Measurements from ENCODE around the gene LRIG2. TPM values are rescaled to one million over a fixed set of nuclear protein-coding genes. Genes with fewer than 3 reads are reported as not detected.

LRIG2 gene
- total RNA-seq, 1 donor from 2014 or later = 14.5 TPM

DNA sequence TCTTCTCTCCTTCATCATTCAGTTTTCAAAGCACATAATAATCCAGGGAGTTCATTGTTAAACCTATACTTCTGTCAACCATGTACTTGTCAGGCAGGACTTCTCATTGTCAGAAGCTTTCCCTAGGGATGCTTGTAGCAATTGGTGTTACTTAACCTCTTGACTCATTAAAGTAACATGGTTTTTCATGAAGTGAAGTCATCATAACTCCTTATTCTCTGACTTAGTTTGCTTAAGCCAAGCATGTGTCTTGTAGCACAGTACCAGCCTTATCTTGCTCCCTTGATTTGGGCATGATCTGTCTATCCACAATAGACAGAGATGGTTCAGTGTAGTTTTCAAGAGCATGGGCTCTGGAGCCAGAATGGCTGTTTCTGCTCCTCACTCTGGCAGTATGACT is 45.3 kb downstream of the LRIG2 start:
- Mint-ChIP-seq H3K4me3 (ENCODE audit: low read depth) (no peak overlapping the region), H3K4me1 (ENCODE audit: low read depth) (no peaks in the 10 kb centered on the region), H3K27ac (no peak overlapping the region), H3K36me3 (ENCODE audit: low read depth) (peaks cover 74% of the 10 kb centered on the region), H3K27me3 (ENCODE audit: low read depth) (no peaks in the 10 kb centered on the region), H3K9me3 (no peaks in the 10 kb centered on the region)
- no peak for DNase-seq (ENCODE audit: low spot score)
- intact Hi-C loops (cut with micrococcal nuclease) = no loop called here

DNA sequence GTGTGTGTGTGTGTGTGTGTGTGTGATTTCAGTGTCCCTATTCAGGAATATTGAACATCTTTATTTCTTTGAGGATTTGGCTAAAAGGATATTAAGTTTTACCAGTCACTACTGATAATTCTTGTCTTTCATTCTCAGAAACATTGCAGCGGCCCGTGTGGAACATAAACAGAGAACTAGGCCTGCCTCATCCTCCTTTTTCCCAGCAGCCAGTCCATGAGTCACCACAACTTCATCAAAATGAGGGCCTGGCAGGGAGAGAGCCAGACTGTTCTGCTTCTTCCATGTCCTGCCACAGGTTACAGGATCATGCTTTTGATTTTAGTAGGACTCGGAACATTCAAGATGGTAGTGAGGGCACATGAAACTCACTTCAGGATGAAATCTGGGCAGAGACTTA is 50.7 kb downstream of the LRIG2 start:
- no peak for DNase-seq (ENCODE audit: low spot score)
- intact Hi-C loops (cut with micrococcal nuclease) = no loop called here
- Mint-ChIP-seq H3K4me3 (ENCODE audit: low read depth) (no peak overlapping the region), H3K9me3 (no peaks in the 10 kb centered on the region), H3K27me3 (ENCODE audit: low read depth) (no peaks in the 10 kb centered on the region), H3K27ac (no peak overlapping the region), H3K36me3 (ENCODE audit: low read depth) (peaks cover 74% of the 10 kb centered on the region), H3K4me1 (ENCODE audit: low read depth) (peaks cover 14% of the 10 kb centered on the region)

DNA sequence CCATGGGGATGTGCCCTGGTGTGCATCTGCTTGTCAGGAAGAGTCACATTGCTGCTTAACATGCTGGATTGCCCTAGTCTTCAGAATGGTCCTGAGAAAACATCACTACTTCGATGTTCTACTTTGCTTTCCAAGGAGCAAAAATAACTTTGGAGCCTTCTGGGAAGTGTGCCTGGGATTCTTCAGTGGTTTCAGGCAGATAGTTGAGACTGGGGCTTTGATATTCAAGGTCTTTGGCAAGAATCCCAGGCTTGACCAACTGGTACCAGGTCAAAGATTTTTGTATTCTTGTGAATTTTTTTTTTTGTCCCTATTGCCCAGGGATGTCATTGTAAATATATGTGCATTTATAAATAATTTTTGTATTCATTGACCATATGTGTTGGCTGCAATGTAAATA is 51.4 kb downstream of the LRIG2 start:
- no peak for DNase-seq (ENCODE audit: low spot score)
- H3K27ac Mint-ChIP-seq = no peak overlapping the region
- no peaks in the 10 kb centered on the region for H3K9me3 Mint-ChIP-seq
- no peaks in the 10 kb centered on the region for H3K27me3 Mint-ChIP-seq (ENCODE audit: low read depth)
- intact Hi-C loops (cut with micrococcal nuclease) = no loop called here
- H3K4me1 Mint-ChIP-seq (ENCODE audit: low read depth) = peaks cover 16% of the 10 kb centered on the region
- peaks cover 72% of the 10 kb centered on the region for H3K36me3 Mint-ChIP-seq (ENCODE audit: low read depth)
- H3K4me3 Mint-ChIP-seq (ENCODE audit: low read depth) = no peak overlapping the region

- Mint-ChIP-seq H3K27ac (no peak overlapping the region), H3K27me3 (ENCODE audit: low read depth) (no peaks in the 10 kb centered on the region), H3K9me3 (no peaks in the 10 kb centered on the region), H3K4me3 (ENCODE audit: low read depth) (no peak overlapping the region), H3K36me3 (ENCODE audit: low read depth) (peaks cover 76% of the 10 kb centered on the region), H3K4me1 (ENCODE audit: low read depth) (peaks cover 27% of the 10 kb centered on the region)
- DNase-seq (ENCODE audit: low spot score) = no peak
- intact Hi-C loops (cut with micrococcal nuclease) = no loop called here
Observed at GRCh38 chr1:113125517-113125916, 52.5 kb downstream of the LRIG2 start.

- H3K36me3 Mint-ChIP-seq (ENCODE audit: low read depth) = peaks cover 72% of the 10 kb centered on the region
- H3K4me1 Mint-ChIP-seq (ENCODE audit: low read depth) = peaks cover 28% of the 10 kb centered on the region
Observed at GRCh38 chr1:113126207-113126606, 53.2 kb downstream of the LRIG2 start.

GRCh38 chr1:113128116-113128515 is 55.1 kb downstream of the LRIG2 start:
- Mint-ChIP-seq H3K4me1 (ENCODE audit: low read depth) (peaks cover 45% of the 10 kb centered on the region), H3K4me3 (ENCODE audit: low read depth) (no peak overlapping the region), H3K27ac (no peak overlapping the region), H3K36me3 (ENCODE audit: low read depth) (peaks cover 54% of the 10 kb centered on the region), H3K9me3 (no peaks in the 10 kb centered on the region), H3K27me3 (ENCODE audit: low read depth) (no peaks in the 10 kb centered on the region)
- intact Hi-C loops (cut with micrococcal nuclease) = no loop called here
- DNase-seq (ENCODE audit: low spot score) = no peak

More at GRCh38 chr1:113126207-113126606, 53.2 kb downstream of the LRIG2 start:
- no peak overlapping the region for H3K4me3 Mint-ChIP-seq (ENCODE audit: low read depth)
- H3K27me3 Mint-ChIP-seq (ENCODE audit: low read depth) = no peaks in the 10 kb centered on the region
- no peaks in the 10 kb centered on the region for H3K9me3 Mint-ChIP-seq
- intact Hi-C loops (cut with micrococcal nuclease) = no loop called here
- DNase-seq (ENCODE audit: low spot score) = no peak
- no peak overlapping the region for H3K27ac Mint-ChIP-seq

GRCh38 chr1:113129529-113130185 is 56.7 kb downstream of the LRIG2 start:
- intact Hi-C loops (cut with micrococcal nuclease) = loop anchor here (5.0 kb wide), 1 partner anchor 263 kb away; the partner anchor contains the start of gene MAGI3
- H3K27ac Mint-ChIP-seq = no peak overlapping the region
- DNase-seq (ENCODE audit: low spot score) = no peak

DNA sequence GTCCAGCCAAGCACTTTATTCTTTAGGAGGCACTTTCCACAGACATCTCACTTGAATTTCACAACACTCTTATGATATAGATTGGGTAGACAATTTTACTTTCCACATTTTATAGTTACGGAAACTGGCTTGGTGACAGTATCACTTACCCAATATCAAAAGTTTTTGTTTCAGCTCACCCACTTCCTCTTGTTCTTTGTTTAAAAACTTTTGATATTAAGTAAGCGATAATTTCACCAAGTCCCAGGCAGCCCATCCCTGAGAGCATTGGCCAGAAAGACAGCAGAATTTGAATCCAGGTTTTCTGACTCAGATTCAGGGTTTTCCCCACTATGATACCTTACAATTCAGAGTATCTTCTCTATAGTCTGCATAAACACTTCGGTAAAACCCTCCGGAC is 60.0 kb downstream of the LRIG2 start:
- Mint-ChIP-seq H3K4me1 (ENCODE audit: low read depth) (peaks cover 45% of the 10 kb centered on the region), H3K36me3 (ENCODE audit: low read depth) (peaks cover 19% of the 10 kb centered on the region), H3K27ac (no peak overlapping the region), H3K4me3 (ENCODE audit: low read depth) (no peak overlapping the region), H3K27me3 (ENCODE audit: low read depth) (no peaks in the 10 kb centered on the region), H3K9me3 (no peaks in the 10 kb centered on the region)
- intact Hi-C loops (cut with micrococcal nuclease) = loop anchor here (2.0 to 5.0 kb wide), 2 partner anchors 60 to 259 kb away; partner anchors contain the start of genes LRIG2 and MAGI3
- no peak for DNase-seq (ENCODE audit: low spot score)

More at GRCh38 chr1:113129529-113130185, 56.7 kb downstream of the LRIG2 start:
- H3K9me3 Mint-ChIP-seq = no peaks in the 10 kb centered on the region
- H3K4me3 Mint-ChIP-seq (ENCODE audit: low read depth) = no peak overlapping the region
- H3K36me3 Mint-ChIP-seq (ENCODE audit: low read depth) = peaks cover 43% of the 10 kb centered on the region
- H3K27me3 Mint-ChIP-seq (ENCODE audit: low read depth) = no peaks in the 10 kb centered on the region
- peaks cover 48% of the 10 kb centered on the region for H3K4me1 Mint-ChIP-seq (ENCODE audit: low read depth)

- peaks cover 42% of the 10 kb centered on the region for H3K4me1 Mint-ChIP-seq (ENCODE audit: low read depth)
- no peaks in the 10 kb centered on the region for H3K27me3 Mint-ChIP-seq (ENCODE audit: low read depth)
Observed at GRCh38 chr1:113133759-113134158, 60.8 kb downstream of the LRIG2 start.

GRCh38 chr1:113135460-113135859 is 62.5 kb downstream of the LRIG2 start:
- DNase-seq (ENCODE audit: low spot score) = no peak
- no peaks in the 10 kb centered on the region for H3K27me3 Mint-ChIP-seq (ENCODE audit: low read depth)
- no peaks in the 10 kb centered on the region for H3K36me3 Mint-ChIP-seq (ENCODE audit: low read depth)
- H3K27ac Mint-ChIP-seq = no peak overlapping the region
- intact Hi-C loops (cut with micrococcal nuclease) = no loop called here
- H3K9me3 Mint-ChIP-seq = no peaks in the 10 kb centered on the region
- no peak overlapping the region for H3K4me3 Mint-ChIP-seq (ENCODE audit: low read depth)
- peaks cover 29% of the 10 kb centered on the region for H3K4me1 Mint-ChIP-seq (ENCODE audit: low read depth)

More at GRCh38 chr1:113133759-113134158, 60.8 kb downstream of the LRIG2 start:
- Mint-ChIP-seq H3K27ac (no peak overlapping the region), H3K36me3 (ENCODE audit: low read depth) (peaks cover 13% of the 10 kb centered on the region), H3K4me3 (ENCODE audit: low read depth) (no peak overlapping the region), H3K9me3 (no peaks in the 10 kb centered on the region)
- intact Hi-C loops (cut with micrococcal nuclease) = loop anchor here (2.0 to 5.0 kb wide), 2 partner anchors 61 to 259 kb away; partner anchors contain the start of genes LRIG2 and MAGI3
- no peak for DNase-seq (ENCODE audit: low spot score)

DNA sequence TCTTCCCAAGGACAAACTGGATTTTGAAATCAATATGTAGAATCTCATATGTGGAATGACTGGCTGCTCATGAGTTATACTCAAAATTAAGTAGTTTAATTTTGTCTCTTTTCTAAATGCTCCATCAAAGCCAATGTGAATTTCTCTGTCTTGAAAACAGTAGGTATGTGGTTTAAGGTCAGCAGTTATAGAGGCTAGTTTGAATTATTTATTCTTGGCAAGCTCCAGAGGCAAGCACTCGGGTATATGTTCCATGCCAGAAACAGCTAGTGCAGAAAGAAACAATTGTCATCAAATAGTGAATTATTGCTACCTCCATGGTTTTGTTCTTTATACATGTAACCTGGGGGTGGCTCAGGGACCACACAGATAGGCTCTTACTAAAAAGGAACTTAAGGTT is 63.5 kb downstream of the LRIG2 start:
- peaks cover 27% of the 10 kb centered on the region for H3K4me1 Mint-ChIP-seq (ENCODE audit: low read depth)
- no peaks in the 10 kb centered on the region for H3K9me3 Mint-ChIP-seq
- no peak for DNase-seq (ENCODE audit: low spot score)
- no peaks in the 10 kb centered on the region for H3K27me3 Mint-ChIP-seq (ENCODE audit: low read depth)
- H3K4me3 Mint-ChIP-seq (ENCODE audit: low read depth) = no peak overlapping the region
- H3K27ac Mint-ChIP-seq = no peak overlapping the region
- intact Hi-C loops (cut with micrococcal nuclease) = no loop called here
- no peaks in the 10 kb centered on the region for H3K36me3 Mint-ChIP-seq (ENCODE audit: low read depth)

DNA sequence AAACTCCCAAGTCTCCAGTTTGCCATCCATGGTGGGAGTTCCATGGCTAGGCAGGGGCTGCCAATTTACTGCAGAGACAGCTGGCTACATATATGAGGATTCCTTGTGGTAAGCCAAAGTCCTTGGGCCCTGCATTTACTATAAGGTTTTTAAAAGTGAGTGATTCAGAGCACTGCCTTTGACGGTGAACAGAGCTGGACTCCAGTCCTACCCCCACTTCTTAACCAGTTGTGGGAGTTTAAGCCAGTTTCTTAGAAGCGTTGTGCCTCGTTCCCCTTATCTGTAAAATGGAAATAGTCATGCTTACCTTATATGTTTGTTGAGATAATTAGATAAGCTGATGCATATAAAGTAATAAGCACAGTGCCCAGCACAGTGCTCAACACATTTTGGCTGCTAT is 64.6 kb downstream of the LRIG2 start:
- intact Hi-C loops (cut with micrococcal nuclease) = no loop called here
- no peaks in the 10 kb centered on the region for H3K36me3 Mint-ChIP-seq (ENCODE audit: low read depth)
- no peak for DNase-seq (ENCODE audit: low spot score)
- H3K27ac Mint-ChIP-seq = no peak overlapping the region
- no peaks in the 10 kb centered on the region for H3K9me3 Mint-ChIP-seq
- no peaks in the 10 kb centered on the region for H3K27me3 Mint-ChIP-seq (ENCODE audit: low read depth)
- H3K4me1 Mint-ChIP-seq (ENCODE audit: low read depth) = peaks cover 23% of the 10 kb centered on the region
- H3K4me3 Mint-ChIP-seq (ENCODE audit: low read depth) = no peak overlapping the region

GRCh38 chr1:113138778-113139177 is 65.8 kb downstream of the LRIG2 start:
- Mint-ChIP-seq H3K4me1 (ENCODE audit: low read depth) (peaks cover 22% of the 10 kb centered on the region), H3K27me3 (ENCODE audit: low read depth) (no peaks in the 10 kb centered on the region), H3K36me3 (ENCODE audit: low read depth) (no peaks in the 10 kb centered on the region), H3K9me3 (no peaks in the 10 kb centered on the region), H3K27ac (no peak overlapping the region), H3K4me3 (ENCODE audit: low read depth) (no peak overlapping the region)
- no peak for DNase-seq (ENCODE audit: low spot score)
- intact Hi-C loops (cut with micrococcal nuclease) = no loop called here

All from activated T-helper 2 cell treated with anti-CD3 and anti-CD28 coated beads, Interferon-gamma antibody, Interleukin-2, Interleukin-4, amounts not matched to agents 10 μg/mL and 5 μg/mL and 100 μg/mL, durations not matched to agents 14 hours and 24 hours and 36 hours (primary cell).